H1 (cell line): Measurements from ENCODE around the gene NRXN3.

Source experiments
- CTCF ChIP-seq, 3 experiments: IDR thresholded peaks; 1 replicate in 2 of 3; 2 replicates in 1 of 3; pipeline versions ENCODE4 v1.5.1 to v1.6.1; 2011; ENCODE audit warnings: low read length in 3 of 3, mild to moderate bottlenecking in 3 of 3, inconsistent platforms in 2 of 3, low read depth in 1 of 3, moderate library complexity in 1 of 3; ENCODE audit not compliant: insufficient read depth in 1 of 3; ENCODE audit errors: control extremely low read depth in 1 of 3
- TBP ChIP-seq: IDR thresholded peaks from 2 replicates; pipeline ENCODE4 v1.6.1; 2011; ENCODE audit warnings: low read depth, low read length, improper control_type of control experiment

DNA sequence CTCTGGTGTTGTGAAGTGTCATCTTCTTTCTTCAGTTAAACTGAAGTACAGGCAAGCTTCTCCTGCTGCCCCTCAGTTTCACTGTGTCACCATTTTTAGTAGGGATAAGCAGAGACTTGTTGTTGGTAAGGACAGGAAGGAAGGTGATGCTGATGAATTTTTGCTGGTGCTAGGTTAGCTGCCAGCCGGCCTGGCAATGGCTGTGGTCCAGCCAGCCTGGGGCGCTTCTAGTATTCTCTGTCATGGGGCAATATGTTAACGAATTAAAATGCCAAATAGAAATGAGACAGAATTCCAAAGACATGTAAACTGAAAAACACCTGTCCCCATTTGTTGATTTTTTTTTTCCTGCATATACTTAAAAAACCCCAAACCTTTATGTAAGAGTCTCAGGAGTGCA lies 1438.3 kb downstream of the NRXN3 start:
- no peak for TF ChIP-seq CTCF (IDR thresholded peaks at IDR 0.05; ENCODE audit: control extremely low read depth in 1 of 3, insufficient read depth in 1 of 3, low read depth in 1 of 3, low read length in 3 of 3)
- TF ChIP-seq TBP = no peak
